SK-N-SH (cell line): ENCODE measurements around the gene CD164L2. TPM values are rescaled to one million over a fixed set of nuclear protein-coding genes. Genes with fewer than 3 reads are reported as not detected.

Source experiments
- CTCF ChIA-PET: fragments of 300-600, 350-600 bp; formaldehyde crosslinking; extraction: SDS; loops from one replicate; lab custom pipeline; 2021; lab: Yijun Ruan, JAX
- POLR2A ChIA-PET: fragments of 350-600 bp; sonication (Branson Sonifier 250); formaldehyde crosslinking; extraction: SDS; loops from one replicate; lab custom pipeline; 2020; ENCODE audit warnings: antibody characterized with exemption, inconsistent platforms; lab: Yijun Ruan, JAX
- DNase-seq: peaks from one replicate; pipeline ENCODE4 v3.0.0; 2012
- H2AFZ ChIP-seq: fragments of 200-600 bp; sonication (generic); 2 replicates; pipeline ENCODE4 v1.8.1; 2016; ENCODE audit warnings: antibody characterized with exemption, mild to moderate bottlenecking, low read depth
- H3F3A ChIP-seq: fragments of 200-600 bp; sonication (generic); replicated peaks from 2 replicates; pipeline ENCODE3; 2016; ENCODE audit warnings: antibody characterized with exemption, mild to moderate bottlenecking; ENCODE audit not compliant: insufficient read depth
- H3K27ac ChIP-seq, 2 experiments: fragments of 200-500 bp in 1 of 2; fragments of 200-600 bp in 1 of 2; sonication (Bioruptor generic) in 1 of 2; sonication (generic), shearing (Covaris generic) in 1 of 2; 2 replicates each; pipeline versions ENCODE4 v1.5.1 to v1.6.1; 2014 to 2016; ENCODE audit warnings: low read depth in 2 of 2, inconsistent platforms in 1 of 2, low read length in 1 of 2, mild to moderate bottlenecking in 1 of 2, mixed read lengths in 1 of 2
- H3K27me3 ChIP-seq: fragments of 200-600 bp; sonication (generic), shearing (Covaris generic); 2 replicates; pipeline ENCODE4 v1.6.1; 2016; ENCODE audit warnings: mixed run types; ENCODE audit not compliant: insufficient read depth
- H3K36me3 ChIP-seq, 2 experiments: fragments of 200-500 bp in 1 of 2; fragments of 200-600 bp in 1 of 2; sonication (Bioruptor generic) in 1 of 2; sonication (generic) in 1 of 2; replicated peaks in 1 of 2; 2 replicates each; pipeline versions ENCODE3 to v1.5.1; 2014 to 2016; ENCODE audit warnings: low read length in 1 of 2, mild to moderate bottlenecking in 1 of 2; ENCODE audit not compliant: insufficient read depth in 2 of 2, control insufficient read depth in 1 of 2
- H3K4me1 ChIP-seq, 2 experiments: fragments of 200-500 bp in 1 of 2; fragments of 200-600 bp in 1 of 2; sonication (Bioruptor generic) in 1 of 2; sonication (generic), shearing (Covaris generic) in 1 of 2; 2 replicates each; pipeline versions ENCODE4 v1.5.1 to v1.6.1; 2014 to 2016; ENCODE audit warnings: low read depth in 1 of 2, low read length in 1 of 2, mixed run types in 1 of 2; ENCODE audit not compliant: insufficient read depth in 2 of 2, control insufficient read depth in 1 of 2
- H3K4me2 ChIP-seq: fragments of 200-600 bp; sonication (generic), shearing (Covaris generic); 2 replicates; pipeline ENCODE4 v1.6.1; 2017; ENCODE audit warnings: mixed run types
- H3K4me3 ChIP-seq, 2 experiments: fragments of 200-500 bp in 1 of 2; fragments of 200-600 bp in 1 of 2; sonication (Bioruptor generic) in 1 of 2; sonication (generic), shearing (Covaris generic) in 1 of 2; 2 replicates each; pipeline versions ENCODE4 v1.5.1 to v1.8.1; 2014 to 2016; ENCODE audit warnings: low read depth in 2 of 2, inconsistent platforms in 1 of 2, low read length in 1 of 2, mild to moderate bottlenecking in 1 of 2, mixed read lengths in 1 of 2, moderate library complexity in 1 of 2
- H3K79me2 ChIP-seq: fragments of 200-600 bp; sonication (generic); 2 replicates; pipeline ENCODE4 v1.8.1; 2017; ENCODE audit warnings: mild to moderate bottlenecking; ENCODE audit not compliant: insufficient read depth
- H3K9ac ChIP-seq: fragments of 200-600 bp; sonication (generic); 2 replicates; pipeline ENCODE4 v1.6.1; 2017; ENCODE audit warnings: mixed run types
- H3K9me2 ChIP-seq: fragments of 200-600 bp; sonication (generic); 2 replicates; pipeline ENCODE4 v1.6.1; 2017; ENCODE audit warnings: mixed run types
- H3K9me3 ChIP-seq: fragments of 200-600 bp; sonication (generic); 2 replicates; pipeline ENCODE4 v1.6.1; 2017; ENCODE audit warnings: mixed run types, mild to moderate bottlenecking, moderate library complexity
- H4K20me1 ChIP-seq: fragments of 200-600 bp; sonication (generic); 2 replicates; pipeline ENCODE4 v1.6.1; 2017; ENCODE audit warnings: mild to moderate bottlenecking, mixed run types; ENCODE audit not compliant: insufficient read depth
- CHD2 ChIP-seq: fragments of 150-350 bp; IDR thresholded peaks from 2 replicates; pipeline ENCODE4 v1.6.1; 2018; ENCODE audit warnings: low read length; ENCODE audit not compliant: partially characterized antibody
- CTCF ChIP-seq: fragments of 200-600 bp; sonication (generic); IDR thresholded peaks from 2 replicates; pipeline ENCODE4 v1.6.1; 2017; ENCODE audit warnings: antibody characterized with exemption, mild to moderate bottlenecking, moderate library complexity
- EP300 ChIP-seq, 2 experiments: IDR thresholded peaks; 2 replicates each; pipeline versions ENCODE4 v1.4.0 to v1.6.1; 2012; ENCODE audit warnings: borderline replicate concordance in 1 of 2, low read depth in 1 of 2, low read length in 1 of 2
- EZH2phosphoT487 ChIP-seq: fragments of 200-600 bp; sonication (generic); IDR thresholded peaks from 2 replicates; pipeline ENCODE4 v1.6.1; 2017; ENCODE audit warnings: low read depth, mixed run types, mild to moderate bottlenecking, antibody characterized with exemption, moderate library complexity, borderline replicate concordance
- FOSL2 ChIP-seq: IDR thresholded peaks from 2 replicates; pipeline ENCODE4 v1.4.0; 2012; ENCODE audit warnings: low read depth, mild to moderate bottlenecking, moderate library complexity, borderline replicate concordance
- IRF3 ChIP-seq: fragments of 150-350 bp; IDR thresholded peaks from 2 replicates; pipeline ENCODE4 v1.6.1; 2016; ENCODE audit warnings: mild to moderate bottlenecking, low read depth, low read length
- JUND ChIP-seq: IDR thresholded peaks from 2 replicates; pipeline ENCODE4 v1.4.0; 2012
- MEF2A ChIP-seq: IDR thresholded peaks from 2 replicates; pipeline ENCODE4 v1.4.0; 2012; ENCODE audit warnings: low read depth, borderline replicate concordance
- MXI1 ChIP-seq: IDR thresholded peaks from 2 replicates; pipeline ENCODE4 v1.6.1; 2012; ENCODE audit warnings: mild to moderate bottlenecking, low read depth, low read length, improper control_type of control experiment
- RAD21 ChIP-seq: IDR thresholded peaks from 2 replicates; pipeline ENCODE4 v1.6.1; 2012; ENCODE audit warnings: mild to moderate bottlenecking, low read length
- RCOR1 ChIP-seq: fragments of 150-350 bp; IDR thresholded peaks from 2 replicates; pipeline ENCODE4 v1.6.1; 2017; ENCODE audit warnings: antibody characterized with exemption, low read length
- REST ChIP-seq: IDR thresholded peaks from 2 replicates; pipeline ENCODE4 v1.6.1; 2012; ENCODE audit warnings: mild to moderate bottlenecking, low read depth, low read length, moderate library complexity
- RXRA ChIP-seq: IDR thresholded peaks from 2 replicates; pipeline ENCODE4 v1.4.0; 2012; ENCODE audit warnings: low read depth, mild to moderate bottlenecking, borderline replicate concordance
- SIN3A ChIP-seq: IDR thresholded peaks from 2 replicates; pipeline ENCODE4 v1.6.1; 2012; ENCODE audit warnings: low read depth, mild to moderate bottlenecking, low read length, moderate library complexity, borderline replicate concordance
- TAF1 ChIP-seq: IDR thresholded peaks from 2 replicates; pipeline ENCODE4 v1.6.1; 2012; ENCODE audit warnings: low read depth, mild to moderate bottlenecking, low read length, moderate library complexity, borderline replicate concordance
- TEAD4 ChIP-seq: IDR thresholded peaks from 2 replicates; pipeline ENCODE4 v1.4.0; 2012; ENCODE audit warnings: mild to moderate bottlenecking, borderline replicate concordance; ENCODE audit not compliant: insufficient read depth
- USF2 ChIP-seq: fragments of 150-350 bp; IDR thresholded peaks from 2 replicates; pipeline ENCODE4 v1.6.1; 2017; ENCODE audit warnings: antibody characterized with exemption, low read length, low read depth, borderline replicate concordance
- ZBTB33 ChIP-seq: IDR thresholded peaks from 2 replicates; pipeline ENCODE4 v1.4.0; 2012; ENCODE audit warnings: low read depth, borderline replicate concordance
- WGBS: methylation state at CpG from one replicate; pipeline ENCODE4 v1.1.6; 2017; ENCODE audit warnings: low lambda C conversion rate; 5-methylcytosine and 5-hydroxymethylcytosine counted together
- polyA plus RNA-seq, 3 experiments: library from polyadenylated mRNA; depleted of rRNA; stranded (reverse); fragments of >200 nt; gene quantifications; 2 replicates each; pipeline ENCODE4 v1.2.3, GENCODE V29; 2012
- TF ChIP-seq, protein P1 (sequence below): IDR thresholded peaks from 2 replicates; pipeline ENCODE4; 2012

Gene CD164L2
- polyA plus RNA-seq, 1 of the 3 experiments (the other 2 are of a cell fraction), result 0.05 TPM

DNA sequence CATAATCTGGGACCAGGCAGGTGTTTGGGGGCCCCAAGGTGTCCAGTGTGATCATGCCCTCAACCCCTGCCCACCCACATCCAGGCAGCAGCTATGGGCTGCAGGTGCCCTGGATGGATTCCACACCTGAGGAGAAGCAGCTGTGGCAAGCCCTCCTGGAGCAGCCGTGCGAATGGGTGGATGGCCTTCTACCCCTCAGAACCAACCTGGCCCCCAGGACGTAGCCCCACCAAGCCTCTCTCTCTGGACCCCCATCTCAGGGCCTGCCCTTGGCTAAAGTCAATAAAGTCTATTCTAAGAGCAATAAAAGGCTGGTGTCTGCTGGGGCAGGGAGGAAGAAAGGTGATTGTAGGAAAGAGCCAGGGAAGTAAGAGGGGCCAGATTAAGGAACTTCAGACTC is 29.5 kb downstream of the CD164L2 start:
- TF ChIP-seq EP300 (IDR thresholded peaks at IDR 0.05; ENCODE audit: borderline replicate concordance in 1 of 2, low read depth in 1 of 2, low read length in 1 of 2), result no peak
- TF ChIP-seq TEAD4, result no peak
- TF ChIP-seq MXI1, result no peak
- no peak for TF ChIP-seq RCOR1
- no peak for TF ChIP-seq RXRA
- TF ChIP-seq IRF3, result no peak
- TF ChIP-seq JUND, result no peak
- no peak for TF ChIP-seq CHD2
- no peak for TF ChIP-seq FOSL2
- no peak for TF ChIP-seq ZBTB33
- TF ChIP-seq SIN3A, result no peak
- TF ChIP-seq, protein P1, sequence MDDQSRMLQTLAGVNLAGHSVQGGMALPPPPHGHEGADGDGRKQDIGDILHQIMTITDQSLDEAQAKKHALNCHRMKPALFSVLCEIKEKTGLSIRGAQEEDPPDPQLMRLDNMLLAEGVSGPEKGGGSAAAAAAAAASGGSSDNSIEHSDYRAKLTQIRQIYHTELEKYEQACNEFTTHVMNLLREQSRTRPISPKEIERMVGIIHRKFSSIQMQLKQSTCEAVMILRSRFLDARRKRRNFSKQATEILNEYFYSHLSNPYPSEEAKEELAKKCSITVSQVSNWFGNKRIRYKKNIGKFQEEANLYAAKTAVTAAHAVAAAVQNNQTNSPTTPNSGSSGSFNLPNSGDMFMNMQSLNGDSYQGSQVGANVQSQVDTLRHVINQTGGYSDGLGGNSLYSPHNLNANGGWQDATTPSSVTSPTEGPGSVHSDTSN, result no peak
- TF ChIP-seq EZH2phosphoT487, result no peak
- no peak for TF ChIP-seq USF2
- TF ChIP-seq MEF2A, result no peak
- no peak for TF ChIP-seq RAD21
- no peak for TF ChIP-seq TAF1
- no peak for TF ChIP-seq REST
- TF ChIP-seq CTCF, result no peak
- TF ChIP-seq, all 33 proteins: peak for 0
- WGBS, result 100% methylated on average over 1 of the region's 3 CpGs
- Histone ChIP-seq H3K9ac (no peak overlapping the region), H3K36me3 (peaks cover 4 to 5% of the 10 kb centered on the region in 2 experiments), H3K4me2 (no peak overlapping the region), H3K9me2 (no peaks in the 10 kb centered on the region), H2AFZ (no peak overlapping the region), H3K4me1 (peaks cover 0 to 15% of the 10 kb centered on the region in 2 experiments; a peak in 1 of 4 replicates), H3K27me3 (no peaks in the 10 kb centered on the region), H3K4me3 (no peak overlapping the region), H3K27ac (no peak overlapping the region), H3F3A (no peaks in the 10 kb centered on the region), H4K20me1 (no peaks in the 10 kb centered on the region), H3K9me3 (no peaks in the 10 kb centered on the region), H3K79me2 (no peaks in the 10 kb centered on the region)
- ChIA-PET POLR2A (interaction anchor here (0.6 to 1.4 kb wide), 2 partner anchors 12 to 258 kb away, joined by 3 to 4 read pairs; no protein-coding TSS in a partner anchor), CTCF (interaction anchor here (1.2 to 12.3 kb wide), 8 partner anchors 9 to 55 kb away, joined by 4 to 219 read pairs (median 4); partner anchors contain the start of gene MAP3K6)
- DNase-seq, result no peak
